Femur (tissue), 1 donor: ENCODE results near the gene TMEM184B.
A peak's percentile ranks its signal among the peaks of the same experiment; 100 is the strongest.

Experiments
- DNase-seq: peaks from one replicate; pipeline ENCODE4 v3.0.0-alpha.2; 2017

TMEM184B gene

DNA sequence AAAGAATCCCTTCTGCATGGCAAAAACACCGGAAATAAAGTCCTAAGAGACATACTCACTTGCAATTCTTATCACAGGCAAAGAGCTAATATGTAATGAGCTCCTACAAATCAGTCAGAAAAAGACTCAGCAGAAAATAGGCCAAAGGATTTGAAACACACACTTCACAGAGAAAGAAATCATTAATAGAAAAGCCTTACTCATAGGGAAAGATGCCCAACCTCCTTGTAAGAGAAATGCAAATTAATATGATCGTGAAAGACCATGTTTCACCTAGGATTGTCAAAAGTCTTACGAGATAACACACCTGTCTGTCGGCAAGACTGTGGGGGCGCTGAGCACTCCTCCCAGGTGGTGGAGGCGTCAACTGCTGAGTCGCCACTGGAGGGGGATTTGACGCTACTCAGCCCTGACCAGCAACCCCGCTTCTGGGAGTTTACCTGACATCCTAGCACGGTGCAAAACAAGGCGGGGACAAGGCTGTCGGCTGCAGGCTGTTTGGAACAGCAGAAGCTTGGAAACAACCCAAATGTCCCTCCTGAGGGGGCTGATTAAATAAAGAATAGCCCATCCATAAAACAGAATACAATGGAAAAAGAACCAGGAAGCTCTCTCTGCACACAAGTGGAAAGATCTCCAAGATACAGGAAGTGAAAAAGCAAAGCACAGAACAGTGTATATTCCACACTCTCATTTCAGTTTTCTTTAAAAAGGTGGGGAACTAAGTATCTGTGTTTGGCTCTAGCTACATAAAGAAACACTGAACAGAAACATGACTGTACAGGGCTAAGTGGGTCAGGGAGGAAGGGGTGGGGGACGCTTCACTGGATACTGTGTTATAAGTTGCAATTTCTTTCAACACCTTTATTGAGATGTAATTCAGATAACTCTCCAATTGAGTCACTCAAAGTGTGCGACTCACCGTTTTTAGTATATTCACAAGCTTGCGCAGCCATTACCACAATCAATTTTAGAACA, 33.0 kb upstream of the TMEM184B start:
- no peak for DNase-seq

DNA sequence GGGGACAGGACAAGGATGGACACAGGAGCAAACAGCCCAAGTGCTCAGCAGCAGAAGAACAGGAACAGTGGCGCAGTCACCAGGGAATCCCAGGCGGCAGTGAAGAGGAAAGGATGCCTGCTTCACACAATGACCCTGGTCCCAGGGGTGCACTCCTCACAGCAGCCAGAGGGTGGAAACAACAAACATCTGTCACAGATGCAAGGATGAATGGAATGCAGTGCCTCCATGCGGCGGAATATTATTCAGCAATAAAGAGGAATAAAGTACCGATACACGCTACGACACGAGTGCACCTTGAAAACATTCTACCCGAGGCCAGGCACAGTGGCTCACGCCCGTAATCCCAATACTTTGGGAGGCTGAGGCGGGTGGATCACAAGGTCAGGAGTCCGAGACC, 31.7 kb upstream of the TMEM184B start:
- DNase-seq: no peak

DNA sequence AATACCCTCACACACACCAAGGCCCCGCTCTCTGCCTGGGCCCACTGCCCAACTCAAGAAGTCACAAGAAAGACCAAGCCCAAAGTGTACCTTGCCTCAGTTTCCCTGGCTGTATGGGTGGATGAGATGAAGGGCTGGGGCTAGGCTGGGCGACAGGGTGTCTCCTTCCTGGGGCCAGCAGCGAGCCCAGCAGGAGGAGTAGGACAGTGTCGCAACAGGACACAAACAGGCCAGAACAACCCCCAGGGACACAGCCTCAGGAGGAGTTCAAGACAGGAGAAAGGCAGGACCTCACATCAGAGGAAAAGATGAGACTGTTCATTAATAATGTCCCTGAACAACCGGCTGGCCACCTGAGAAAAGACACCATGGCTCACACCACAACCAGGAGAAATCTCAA, 31.2 kb upstream of the TMEM184B start:
- no peak for DNase-seq

DNA sequence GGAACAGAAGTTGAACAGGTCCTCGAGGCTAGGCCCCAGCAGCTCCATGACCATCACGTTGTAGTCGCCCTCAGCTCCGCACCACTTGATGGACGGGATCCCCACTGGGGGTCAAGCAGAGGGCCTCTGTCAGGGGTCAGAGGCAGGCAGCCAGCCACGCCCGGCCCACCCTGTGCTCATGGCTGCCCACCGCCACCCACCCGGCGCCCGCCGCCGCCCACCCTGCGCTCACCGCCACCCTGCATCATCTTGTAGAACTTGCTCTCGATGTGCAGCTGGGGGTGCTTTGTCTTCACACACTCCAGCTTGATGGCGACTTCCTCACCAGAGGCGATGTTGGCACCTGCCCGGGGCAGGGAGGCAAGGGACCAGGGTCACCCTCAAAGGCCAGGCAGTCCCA, 30.1 kb upstream of the TMEM184B start:
- no peak for DNase-seq

DNA sequence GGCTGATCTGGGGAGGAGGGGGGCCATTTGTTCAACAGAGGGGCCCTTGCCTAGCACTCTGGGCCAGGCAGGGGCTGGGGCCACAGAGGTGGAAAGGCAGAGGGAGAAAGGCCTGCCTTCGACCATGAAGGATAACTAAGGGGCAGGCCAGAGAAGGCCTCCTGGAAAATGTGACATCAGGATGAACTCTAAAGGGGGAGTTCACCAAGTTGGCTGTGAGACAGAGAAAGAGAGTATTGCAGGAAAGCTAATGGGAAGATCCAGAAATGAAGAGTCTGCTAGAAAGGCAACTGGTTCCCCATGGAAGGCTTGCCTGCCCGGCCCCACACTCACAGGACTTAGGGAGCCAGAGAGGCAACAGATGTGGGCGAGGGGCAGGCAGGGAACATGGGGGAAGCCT, 28.1 kb upstream of the TMEM184B start:
- DNase-seq: no peak

DNA sequence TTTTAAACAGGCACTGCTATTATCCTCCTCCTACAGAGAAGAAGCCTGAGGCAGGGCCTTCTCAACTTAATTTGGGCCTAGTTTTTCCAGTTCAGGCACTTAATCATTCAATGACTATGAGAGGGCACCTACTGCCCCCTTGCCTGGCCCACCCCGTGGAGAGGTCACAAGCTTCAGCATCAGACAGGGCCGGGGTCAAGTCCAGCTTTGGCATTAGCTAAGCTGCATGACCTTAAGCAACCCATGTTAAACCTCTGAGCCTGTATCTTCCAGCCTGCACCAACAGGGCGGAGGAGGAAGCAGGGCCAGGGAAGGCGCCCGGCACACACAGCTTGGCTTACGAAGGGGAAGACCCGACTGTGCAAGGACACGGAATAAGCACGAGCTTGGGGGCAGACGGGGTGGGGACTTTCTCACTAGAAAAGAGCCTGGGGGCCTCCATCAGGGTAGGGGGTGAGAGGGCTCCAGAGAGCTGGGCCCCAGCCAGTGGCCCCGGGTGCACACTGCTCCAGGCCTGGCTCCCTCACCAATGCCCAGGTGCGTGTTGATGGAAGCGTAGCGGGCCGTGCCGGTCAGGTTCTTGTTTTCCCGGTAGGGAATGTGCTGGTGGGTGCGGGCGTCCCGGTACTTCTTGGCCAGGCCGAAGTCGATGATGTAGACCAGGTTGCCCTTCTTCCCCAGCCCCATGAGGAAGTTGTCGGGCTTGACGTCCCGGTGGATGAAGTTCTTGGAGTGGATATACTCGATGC, 27.6 kb upstream of the TMEM184B start:
- DNase-seq: peak; percentile 11

DNA sequence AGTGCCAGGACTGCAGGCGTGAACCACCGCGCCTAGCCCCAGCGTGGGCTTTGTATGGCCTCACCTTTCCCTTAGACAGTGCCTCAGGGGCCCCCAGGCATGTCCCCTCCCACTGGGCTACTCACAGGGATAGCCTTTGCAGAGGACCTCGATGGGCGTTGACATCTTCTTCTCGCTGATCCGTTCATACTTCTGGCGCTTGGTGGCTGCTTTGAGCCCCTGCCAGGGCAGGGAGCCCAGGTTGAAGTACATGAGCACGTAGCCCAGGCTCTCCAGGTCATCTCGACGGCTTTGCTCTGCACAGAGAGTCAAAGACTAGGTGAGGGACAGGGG, 26.9 kb upstream of the TMEM184B start:
- no peak for DNase-seq

DNA sequence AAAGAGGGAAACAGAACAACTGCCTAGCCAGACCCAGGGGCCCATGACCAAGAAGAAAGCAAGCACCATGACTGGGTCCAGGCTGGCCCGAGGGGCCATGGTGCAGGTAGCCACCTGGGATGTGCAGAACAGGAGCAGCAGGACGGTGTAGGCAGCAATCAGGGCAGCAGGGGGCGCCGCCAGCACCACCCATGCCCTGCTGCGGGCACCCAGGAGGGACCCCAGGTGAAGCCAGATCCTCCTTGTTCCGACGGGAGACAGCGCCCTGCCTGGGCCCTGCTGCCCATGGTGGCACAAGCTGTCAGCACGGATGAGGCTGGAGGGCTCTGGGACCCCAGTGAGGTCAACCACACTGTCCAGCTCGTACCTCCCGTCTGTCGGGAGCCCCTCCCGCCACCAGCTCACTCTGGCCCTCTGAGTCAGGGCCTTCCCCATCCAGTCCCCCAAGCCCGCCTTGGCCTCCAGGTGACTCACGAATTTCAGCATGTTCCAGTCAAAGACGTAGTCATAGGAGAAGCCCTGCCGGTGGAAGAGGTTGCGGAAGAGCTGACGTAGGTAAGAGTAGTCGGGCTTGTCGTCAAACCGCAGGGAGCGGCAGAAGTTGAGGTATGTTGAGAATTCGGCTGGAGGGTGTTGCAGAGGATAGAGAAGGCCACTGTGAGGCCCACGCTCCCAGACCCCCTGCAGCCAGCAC, 25.6 kb upstream of the TMEM184B start:
- no peak for DNase-seq

DNA sequence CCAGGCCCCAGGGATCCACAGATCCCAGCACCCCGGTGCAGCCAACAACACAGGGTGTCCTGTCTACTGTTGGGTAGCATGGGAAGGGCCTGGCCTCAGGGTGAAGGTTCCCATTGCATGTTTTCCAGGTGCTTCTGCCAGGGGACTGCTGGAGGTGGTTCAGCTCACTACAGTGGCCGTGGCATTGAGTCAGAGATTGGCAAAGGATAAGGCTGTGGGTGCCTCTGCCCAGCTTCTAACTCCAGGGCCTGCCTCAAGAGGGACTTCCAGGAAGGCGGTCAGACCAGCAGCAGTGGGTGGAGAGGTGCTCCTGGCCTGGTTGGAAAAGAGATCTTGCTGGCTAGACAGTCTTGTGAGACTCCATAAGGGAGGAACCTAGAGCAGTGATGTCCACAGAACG, 23.6 kb upstream of the TMEM184B start:
- DNase-seq: no peak

DNA sequence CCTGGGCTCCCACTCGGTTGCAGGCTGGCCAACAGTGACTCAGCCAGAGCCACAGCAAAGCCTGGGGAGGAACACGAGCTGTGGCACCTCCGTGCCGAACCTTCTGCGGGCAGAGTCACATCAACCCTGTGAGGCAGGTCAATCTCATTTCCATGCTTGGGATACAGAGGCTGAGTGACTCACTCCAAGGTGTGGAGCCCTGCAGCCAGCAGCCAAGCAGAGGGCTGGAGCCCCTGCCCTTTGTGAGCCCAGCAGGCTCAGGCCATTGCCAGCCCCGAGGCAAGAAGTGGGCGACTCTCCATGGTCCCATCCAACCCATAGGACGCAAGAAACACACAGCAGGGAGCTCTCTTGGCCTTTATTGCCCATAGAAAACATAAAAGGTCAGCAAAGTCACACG, 23.1 kb upstream of the TMEM184B start:
- DNase-seq: no peak

DNA sequence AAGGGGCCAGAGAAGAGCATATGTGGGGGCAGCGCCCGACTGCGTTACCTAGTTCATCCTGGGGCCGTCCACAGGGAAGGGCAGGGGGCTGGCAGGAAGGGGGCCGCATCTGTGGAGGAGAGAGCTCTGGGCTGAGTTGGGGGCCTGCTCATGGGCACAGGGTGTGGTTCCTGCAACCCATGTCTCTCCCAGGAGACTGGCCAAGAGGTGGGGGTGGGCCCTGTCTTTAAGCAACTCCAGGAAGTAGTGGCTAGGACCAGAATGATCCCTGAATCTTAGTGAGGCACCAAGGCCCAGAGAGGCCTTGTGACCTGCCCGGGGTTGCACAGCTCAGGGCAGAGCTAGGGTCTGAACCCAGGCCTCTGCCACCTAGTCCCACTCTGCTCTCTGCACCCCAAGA, 22.5 kb upstream of the TMEM184B start:
- no peak for DNase-seq

DNA sequence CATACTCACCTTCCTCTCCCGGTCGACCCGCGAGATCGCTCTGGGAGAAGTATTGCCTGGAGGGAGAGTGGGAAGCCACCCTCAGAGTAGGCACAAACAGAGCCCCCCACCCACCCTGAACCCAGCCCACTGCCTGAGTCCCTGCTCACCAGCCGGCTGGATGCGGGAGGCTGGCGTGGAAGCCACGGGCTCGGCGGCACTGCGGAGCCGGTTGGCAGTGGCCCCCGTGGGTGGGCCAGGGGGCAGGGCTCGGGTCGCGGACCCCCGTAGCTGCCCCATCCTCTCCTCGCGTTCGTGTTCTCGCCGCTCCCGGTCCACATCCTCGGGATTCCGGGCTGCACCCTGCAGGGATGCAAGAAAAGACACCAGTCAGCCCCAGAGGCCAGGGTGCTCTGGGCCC, 21.4 kb upstream of the TMEM184B start:
- no peak for DNase-seq

DNA sequence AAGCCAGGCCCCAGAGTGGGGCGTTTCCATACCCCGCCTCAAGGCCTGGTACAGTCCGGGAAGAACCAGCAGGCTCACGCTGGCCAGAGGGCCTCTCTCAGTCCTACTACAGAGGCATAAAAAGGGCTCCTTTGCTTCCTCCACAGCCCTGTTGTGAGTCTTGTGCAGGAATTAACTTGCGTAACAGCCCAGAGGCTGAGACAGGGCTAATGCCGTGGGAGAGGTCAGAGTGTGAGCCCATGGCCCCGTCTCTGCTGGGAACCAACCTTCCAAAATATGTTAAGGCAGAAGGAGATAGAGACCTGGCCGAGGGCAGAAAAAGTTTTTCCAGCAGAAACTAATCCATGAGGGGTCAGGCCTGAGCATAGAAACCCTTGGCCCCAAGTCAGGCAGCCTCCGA, 19.9 kb upstream of the TMEM184B start:
- no peak for DNase-seq

DNA sequence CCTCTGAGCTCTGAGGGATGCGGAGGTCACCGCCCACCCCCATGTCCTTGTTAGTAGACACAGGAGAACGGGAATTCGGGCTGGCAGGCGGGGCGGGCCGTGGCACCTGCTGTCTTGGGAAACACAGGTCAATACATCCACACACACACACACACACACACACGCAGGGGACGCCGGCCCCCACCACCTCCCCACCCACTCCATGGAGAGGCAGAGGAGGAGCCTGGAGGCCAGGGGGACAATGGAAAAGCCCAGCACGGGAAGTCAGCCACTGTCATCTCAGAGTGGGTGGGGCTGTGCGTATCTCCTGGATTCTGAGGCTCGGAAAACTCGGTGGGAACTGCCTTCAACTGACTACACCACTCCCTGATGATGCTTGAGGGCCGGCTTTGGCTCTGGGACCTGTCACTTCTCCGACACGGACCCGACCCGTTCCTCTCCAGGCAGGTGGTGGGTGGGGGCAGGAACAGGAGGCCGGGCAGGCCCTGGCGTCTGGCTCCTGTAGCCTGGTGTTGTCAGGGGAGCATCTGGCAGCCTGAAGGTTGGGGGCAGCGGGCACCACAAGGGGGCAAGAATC, 18.5 kb upstream of the TMEM184B start:
- DNase-seq: no peak

DNA sequence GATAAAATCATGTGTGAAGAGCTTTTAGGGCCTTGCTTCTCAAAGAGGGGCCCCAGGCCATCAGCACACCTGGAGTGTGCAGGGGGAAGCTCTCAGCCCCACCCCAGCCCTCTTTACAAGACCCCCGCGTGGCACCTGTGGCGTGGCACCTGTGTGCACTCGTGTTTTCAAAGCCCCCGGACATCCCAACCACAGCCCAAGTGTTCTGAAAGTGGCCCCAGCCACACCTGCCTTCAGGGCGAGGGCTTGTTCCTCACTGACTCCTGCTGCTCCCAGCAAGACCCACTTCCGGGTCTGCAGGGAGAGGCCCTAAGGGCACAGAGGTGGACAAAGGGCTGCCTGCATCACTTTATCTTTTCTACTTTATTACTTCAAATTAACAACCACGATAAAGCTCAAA, 17.5 kb upstream of the TMEM184B start:
- no peak for DNase-seq

DNA sequence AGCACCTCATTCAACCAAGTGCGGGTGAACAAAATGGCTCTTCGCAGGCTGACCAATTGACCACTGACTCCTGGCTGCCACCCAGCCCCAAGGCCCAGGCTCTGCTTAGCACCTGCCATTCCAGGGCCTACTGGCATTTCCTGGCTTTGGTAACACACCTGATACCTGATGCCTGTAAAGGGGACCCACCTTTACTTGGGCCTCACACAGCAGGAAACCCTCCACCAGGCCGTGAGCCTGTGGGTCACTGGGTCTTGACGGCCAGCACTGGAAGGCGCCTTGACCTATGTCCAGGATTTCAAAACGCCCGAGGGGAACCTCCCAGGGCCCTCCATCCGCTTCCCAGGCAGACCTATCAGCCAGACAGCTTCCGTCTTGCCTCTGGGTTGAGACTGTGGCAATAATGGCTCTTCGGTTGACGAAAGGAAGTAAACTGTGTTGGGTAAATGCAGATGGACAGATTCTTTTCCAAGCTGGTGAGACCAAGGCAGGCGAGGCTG, 16.8 kb upstream of the TMEM184B start:
- no peak for DNase-seq

DNA sequence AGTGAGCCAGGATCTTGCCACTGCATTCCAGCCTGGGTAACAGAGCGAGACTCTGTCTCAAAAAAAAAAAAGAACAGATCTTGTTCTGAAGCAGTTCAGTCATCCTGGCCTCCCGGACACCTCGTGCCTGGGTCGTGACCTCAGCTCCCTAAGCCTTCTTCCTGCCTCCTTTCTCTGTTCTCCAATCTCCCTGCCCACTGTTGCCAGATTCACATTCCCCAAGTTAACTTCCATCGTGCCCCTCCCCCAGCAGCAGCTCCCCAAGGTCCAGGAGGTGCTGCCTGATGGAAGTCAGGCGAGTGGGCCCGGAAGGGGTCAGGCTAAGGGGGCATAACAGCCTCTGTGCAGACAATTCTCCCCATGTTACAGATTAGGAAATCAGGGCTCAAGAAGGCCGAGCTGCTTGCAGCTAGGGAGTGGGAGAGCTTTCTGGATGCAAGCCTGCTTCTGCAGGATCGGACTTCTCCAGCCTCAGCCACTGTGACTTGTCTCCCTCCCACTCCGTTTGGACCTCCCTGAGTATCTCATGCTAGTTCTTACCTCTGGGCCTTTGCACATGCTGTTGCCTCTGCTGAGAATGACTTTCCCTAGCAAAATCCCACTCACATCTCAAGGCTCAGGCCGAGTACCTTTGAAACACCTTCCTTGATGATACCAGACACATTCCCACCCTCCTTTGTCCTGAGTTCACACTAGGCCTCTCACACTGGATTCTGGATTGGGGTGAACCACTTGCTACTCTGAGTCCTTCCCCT, 14.3 kb upstream of the TMEM184B start:
- no peak for DNase-seq

DNA sequence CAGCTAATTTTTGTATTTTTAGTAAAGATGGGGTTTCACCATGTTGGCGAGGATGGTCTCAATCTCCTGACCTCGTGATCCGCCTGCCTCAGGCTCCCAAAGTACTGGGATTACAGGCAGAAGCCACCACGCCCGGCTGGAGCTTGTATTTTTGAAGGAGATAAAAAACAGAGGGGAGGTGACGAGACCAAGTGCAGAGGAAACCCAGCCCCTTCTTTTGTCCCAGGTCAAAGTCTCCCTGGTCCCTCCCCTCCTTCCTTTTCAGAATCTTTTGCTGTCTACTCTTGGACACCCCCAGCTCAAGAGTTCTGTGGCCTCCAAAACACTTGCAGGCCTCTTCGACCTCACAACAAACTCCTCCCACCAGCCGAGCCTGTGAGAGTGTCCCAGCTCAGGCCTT, 12.2 kb upstream of the TMEM184B start:
- no peak for DNase-seq

DNA sequence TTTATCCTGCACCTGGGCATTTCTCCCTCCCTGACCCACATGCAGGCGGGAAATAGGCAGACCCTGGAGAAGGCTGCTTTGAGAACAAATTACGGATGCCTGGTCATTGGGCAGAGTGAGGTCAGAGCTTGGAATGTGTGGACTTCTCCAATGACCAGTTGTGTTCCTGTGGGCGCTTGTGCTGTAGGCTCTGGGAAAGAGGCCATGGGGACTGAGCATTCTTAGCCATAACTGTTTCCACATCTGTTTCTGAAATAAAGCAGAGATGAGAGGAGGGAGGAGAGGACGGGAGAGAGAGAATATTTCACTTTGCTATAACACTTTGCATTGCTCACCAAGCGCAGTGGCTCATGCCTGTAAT, 11.2 kb upstream of the TMEM184B start:
- peak; percentile 80 for DNase-seq

DNA sequence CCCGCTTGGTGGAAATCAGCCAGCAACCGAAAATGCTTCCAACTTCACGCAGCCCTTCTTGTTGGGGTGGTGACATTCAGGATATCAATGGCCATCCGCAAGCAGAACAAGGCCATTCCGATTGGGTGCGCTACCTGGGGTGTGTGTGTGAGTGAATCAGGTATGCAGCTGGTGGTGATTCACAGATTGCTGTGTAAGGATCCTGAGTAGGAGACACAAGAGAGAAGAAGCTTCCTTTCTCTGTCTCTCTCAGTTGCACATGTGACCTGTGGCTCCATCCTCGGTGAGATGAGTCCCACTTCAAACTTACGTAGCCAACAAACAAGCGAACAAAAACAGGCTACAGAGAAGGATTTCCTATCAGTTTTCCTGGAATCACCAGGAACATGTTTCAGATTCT, 9.6 kb upstream of the TMEM184B start:
- no peak for DNase-seq

DNA sequence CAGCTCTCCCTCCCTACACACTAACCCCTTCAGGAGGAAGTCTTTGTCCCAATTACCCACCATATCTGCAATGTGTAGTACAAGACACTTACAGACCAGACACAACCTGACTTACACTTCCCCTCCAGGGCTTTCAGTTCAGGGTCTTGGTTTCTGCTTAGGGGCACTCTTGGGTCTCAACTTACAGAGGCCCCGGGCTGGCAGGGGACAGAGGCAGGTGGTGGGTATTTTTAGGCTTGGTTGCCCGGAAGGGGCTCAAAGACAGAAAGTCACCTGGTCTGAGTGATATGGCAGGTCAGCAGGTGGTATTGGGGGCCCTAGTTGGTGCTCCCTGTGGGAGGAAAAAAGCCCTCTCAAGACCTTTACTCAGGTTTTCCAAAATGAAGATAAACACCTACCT, 3.4 kb upstream of the TMEM184B start:
- DNase-seq: no peak

DNA sequence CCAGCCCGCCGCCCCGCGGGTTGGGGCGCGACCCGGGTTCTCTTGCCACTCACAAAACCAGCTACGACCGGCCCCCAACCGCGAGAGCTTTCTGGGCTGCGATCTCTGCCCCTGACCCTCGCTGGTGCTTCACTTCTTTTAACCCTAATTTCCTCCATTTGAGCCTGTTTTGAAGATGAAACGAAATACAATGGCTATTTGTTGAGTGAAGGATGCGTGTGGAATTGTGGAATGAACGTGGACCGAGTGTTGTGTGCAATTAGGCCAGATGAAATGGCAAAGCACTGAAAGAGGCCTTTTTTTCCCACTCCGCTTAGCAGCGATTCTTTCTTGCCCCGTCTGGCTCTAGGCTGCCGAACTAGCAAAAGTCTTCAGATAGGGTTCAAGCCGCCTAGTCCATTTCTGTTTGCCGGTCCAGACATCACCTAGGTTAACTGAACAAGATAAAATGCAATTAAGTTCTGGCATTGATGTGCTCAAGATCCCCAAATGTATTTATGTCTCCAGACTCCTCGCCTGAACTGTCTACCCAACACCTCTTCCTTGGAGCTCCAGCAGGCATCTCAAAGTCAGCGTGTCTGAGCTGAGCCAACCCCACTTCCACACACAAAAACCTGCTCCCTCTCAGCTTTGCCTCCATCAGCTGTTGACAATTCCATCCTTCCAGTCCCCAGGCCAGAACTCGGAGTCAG, 471 bp upstream of the TMEM184B start:
- no peak for DNase-seq
